Measurements from ENCODE around the gene STAG3. TPM values are rescaled to one million over a fixed set of nuclear protein-coding genes. Genes with fewer than 3 reads are reported as not detected.
"Not testable (repeated sequence)": the region's sequence is repeated elsewhere in the genome, so short reads cannot be mapped to it uniquely, and the experiment has no call there.

STAG3 gene
- total RNA-seq, 2 experiments from 2014 or later, result 24.2 to 24.7 TPM

GRCh38 chr7:100257017-100257416, 79.3 kb downstream of the STAG3 start:
- DNase-seq, result no peak
- Mint-ChIP-seq H3K36me3 (ENCODE audit: low read depth) (no peaks in the 10 kb centered on the region), H3K9me3 (no peaks in the 10 kb centered on the region), H3K27ac (no peak overlapping the region), H3K27me3 (no peaks in the 10 kb centered on the region), H3K4me1 (no peaks in the 10 kb centered on the region), H3K4me3 (no peak overlapping the region)
- ChIA-PET CTCF (no interaction called here), POLR2A (no interaction called here)

- H3K4me1 Mint-ChIP-seq; CTCF ChIA-PET; H3K27ac Mint-ChIP-seq; POLR2A ChIA-PET; H3K27me3 Mint-ChIP-seq; H3K9me3 Mint-ChIP-seq; H3K4me3 Mint-ChIP-seq; DNase-seq; H3K36me3 Mint-ChIP-seq (ENCODE audit: low read depth): not testable (repeated sequence)
Observed at GRCh38 chr7:100259984-100260383, 82.3 kb downstream of the STAG3 start.

- H3K4me3 Mint-ChIP-seq; H3K36me3 Mint-ChIP-seq (ENCODE audit: low read depth); H3K27me3 Mint-ChIP-seq; DNase-seq; POLR2A ChIA-PET; H3K9me3 Mint-ChIP-seq; H3K4me1 Mint-ChIP-seq; H3K27ac Mint-ChIP-seq: not testable (repeated sequence)
- CTCF ChIA-PET, result interaction anchor here (1.5 kb wide), 1 partner anchor 9 kb away, joined by 7 read pairs; no protein-coding TSS in a partner anchor
Observed at GRCh38 chr7:100262896-100263295, 85.2 kb downstream of the STAG3 start.

Small RNA genes within 50 kb of the gene (microRNA-seq; reads per million reads assigned to microRNA genes)
- gene MIR4658 (ENCODE audit: borderline microRNAs expressed, borderline replicate concordance), result not detected

Other genes starting within 250 kb of the STAG3 start
- under 1 TPM in 1 of 2 experiments, not detected in 1; 0.48 TPM for gene GJC3, start 248.3 kb upstream of the STAG3 start, total RNA-seq
- not detected for gene AZGP1, start 201.9 kb upstream of the STAG3 start, total RNA-seq
- gene ZKSCAN1, start 162.3 kb upstream of the STAG3 start, total RNA-seq, result 10 to 100 TPM; 63.2 to 66.0 TPM
- 1 to 10 TPM; 6.6 to 9.1 TPM for gene ZSCAN21, start 128.1 kb upstream of the STAG3 start, total RNA-seq
- 10 to 100 TPM; 24.5 to 28.3 TPM for gene ZNF3, start 96.2 kb upstream of the STAG3 start, total RNA-seq
- 10 to 100 TPM; 80.6 to 97.1 TPM for gene COPS6, start 88.9 kb upstream of the STAG3 start, total RNA-seq
- gene MCM7, start 76.5 kb upstream of the STAG3 start, total RNA-seq, result 100 to 1,000 TPM; 292 to 321 TPM
- 10 to 100 TPM; 13.1 to 14.1 TPM for gene AP4M1, start 76.3 kb upstream of the STAG3 start, total RNA-seq
- gene TAF6, start 58.6 kb upstream of the STAG3 start, total RNA-seq, result 10 to 100 TPM; 60.1 to 65.5 TPM
- gene CNPY4, start 58.3 kb upstream of the STAG3 start, total RNA-seq, result 10 to 100 TPM; 40.5 to 40.7 TPM
- 1 to 10 TPM; 2.3 to 3.6 TPM for gene MBLAC1, start 51.0 kb upstream of the STAG3 start, total RNA-seq
- 100 to 1,000 TPM; 124 to 172 TPM for gene LAMTOR4, start 29.0 kb upstream of the STAG3 start, total RNA-seq
- 10 to 100 TPM; 54.0 to 54.6 TPM for gene TRAPPC14, start 19.2 kb upstream of the STAG3 start, total RNA-seq
- 10 to 100 TPM; 14.2 to 15.6 TPM for gene GAL3ST4, start 9.3 kb upstream of the STAG3 start, total RNA-seq
- gene GPC2, start 537 bp upstream of the STAG3 start, total RNA-seq, result 10 to 100 TPM; 13.9 to 20.9 TPM
- gene PVRIG, start 42.0 kb downstream of the STAG3 start, total RNA-seq, result 10 to 100 TPM; 61.2 to 66.6 TPM
- not detected for gene SPDYE3, start 129.8 kb downstream of the STAG3 start, total RNA-seq
- gene PILRB, start 180.2 kb downstream of the STAG3 start, total RNA-seq, result 10 to 100 TPM; 50.6 to 56.2 TPM
- gene PILRA, start 195.6 kb downstream of the STAG3 start, total RNA-seq, result 1 to 10 TPM; 1.8 to 2.7 TPM